Left forelimb (tissue), 1 donor: ENCODE measurements around the gene IFT57.
"Not testable (repeated sequence)": the region's sequence is repeated elsewhere in the genome, so short reads cannot be mapped to it uniquely, and the experiment has no call there.

ENCODE experiments used
- DNase-seq: peaks from one replicate; pipeline ENCODE4 v3.0.0-alpha.2; 2018; ENCODE audit warnings: low spot score

The IFT57 gene

GRCh38 chr3:108221911-108222852, at the start of gene IFT57:
Gene IFT57, minus strand, starts transcription at chr3:108222424. Its CDS starts 102 bp downstream, at chr3:108222322.
- peak; percentile 98 for DNase-seq

- DNase-seq: no peak
Measured at GRCh38 chr3:108271626-108272025, 49.4 kb upstream of the IFT57 start.

GRCh38 chr3:108268235-108268634, 46.0 kb upstream of the IFT57 start:
- not testable (repeated sequence) for DNase-seq

- DNase-seq: not testable (repeated sequence)
Measured at GRCh38 chr3:108264534-108265298, 42.5 kb upstream of the IFT57 start.

- DNase-seq: no peak
Measured at GRCh38 chr3:108255131-108255530, 32.9 kb upstream of the IFT57 start.

GRCh38 chr3:108251844-108252243, 29.6 kb upstream of the IFT57 start:
- DNase-seq: no peak

GRCh38 chr3:108251265-108251664, 29.0 kb upstream of the IFT57 start:
- DNase-seq: no peak

- DNase-seq: no peak
Measured at GRCh38 chr3:108250626-108251025, 28.4 kb upstream of the IFT57 start.

GRCh38 chr3:108243243-108243642, 21.0 kb upstream of the IFT57 start:
- no peak for DNase-seq

- no peak for DNase-seq
Measured at GRCh38 chr3:108242776-108243175, 20.6 kb upstream of the IFT57 start.

GRCh38 chr3:108241721-108242120, 19.5 kb upstream of the IFT57 start:
- no peak for DNase-seq

GRCh38 chr3:108241146-108241545, 18.9 kb upstream of the IFT57 start:
- DNase-seq: no peak

- no peak for DNase-seq
Measured at GRCh38 chr3:108239082-108239481, 16.9 kb upstream of the IFT57 start.

- no peak for DNase-seq
Measured at GRCh38 chr3:108235290-108235689, 13.1 kb upstream of the IFT57 start.

- DNase-seq: no peak
Measured at GRCh38 chr3:108234387-108234957, 12.2 kb upstream of the IFT57 start.

- DNase-seq: no peak
Measured at GRCh38 chr3:108228286-108228685, 6.1 kb upstream of the IFT57 start.

- no peak for DNase-seq
Measured at GRCh38 chr3:108227131-108227530, 4.9 kb upstream of the IFT57 start.

- DNase-seq: no peak
Measured at GRCh38 chr3:108225221-108225620, 3.0 kb upstream of the IFT57 start.

- no peak for DNase-seq
Measured at GRCh38 chr3:108223928-108224327, 1.7 kb upstream of the IFT57 start.

GRCh38 chr3:108222853-108223565, 785 bp upstream of the IFT57 start:
- no peak for DNase-seq

- no peak for DNase-seq
Measured at GRCh38 chr3:108221393-108221792, 831 bp downstream of the IFT57 start.

GRCh38 chr3:108219336-108219735, 2.9 kb downstream of the IFT57 start:
- DNase-seq: no peak
